ENCODE measurements around the gene RNF146. TPM values are rescaled to one million over a fixed set of nuclear protein-coding genes. Genes with fewer than 3 reads are reported as not detected.

The RNF146 gene
- total and polyA plus RNA-seq, 9 of the 15 experiments (the other 6 are each of a cell fraction or from before 2014, with no cell fraction given): 8.4 to 30.5 (median 17.5) TPM

DNA sequence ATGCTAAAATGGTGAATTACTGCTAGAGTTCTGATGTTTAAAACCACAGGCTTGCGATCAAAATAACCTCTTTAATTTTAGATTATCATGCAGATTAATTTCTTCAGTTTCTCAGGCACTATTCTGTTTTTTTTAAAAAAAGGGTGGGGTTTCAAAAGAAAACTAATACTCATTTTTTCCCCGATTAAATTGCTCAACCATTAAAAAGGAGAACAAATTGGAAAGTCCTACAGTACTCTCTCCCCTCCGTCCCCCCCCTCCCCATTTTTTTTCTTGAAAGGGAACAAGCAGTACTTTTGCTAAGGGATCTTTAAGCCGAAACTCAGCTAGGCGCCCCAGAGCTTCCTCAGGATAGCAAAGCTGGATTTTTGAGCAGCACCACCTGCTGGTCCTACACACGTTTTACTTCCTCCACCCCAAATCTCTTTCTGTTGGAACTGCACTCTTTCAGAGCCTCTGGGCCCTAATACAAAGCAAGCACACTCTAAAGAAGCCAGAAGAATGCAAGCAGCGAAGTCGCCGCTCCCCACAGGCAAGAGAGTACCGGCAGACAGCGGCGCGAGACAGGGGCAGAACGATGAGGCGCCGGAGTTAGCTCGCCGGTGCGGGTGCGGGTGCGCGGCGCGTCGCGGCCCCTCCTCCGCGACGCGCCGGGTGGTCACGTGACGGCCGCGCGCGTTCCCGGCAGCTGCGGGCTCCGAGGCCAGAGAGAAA lies at the start of gene RNF146 (continued):
- TF ChIP-seq ZNF318 (IDR thresholded peaks at IDR 0.05; ENCODE audit: borderline replicate concordance in 1 of 2, low read depth in 1 of 2): no peak
- TF ChIP-seq, protein P1, sequence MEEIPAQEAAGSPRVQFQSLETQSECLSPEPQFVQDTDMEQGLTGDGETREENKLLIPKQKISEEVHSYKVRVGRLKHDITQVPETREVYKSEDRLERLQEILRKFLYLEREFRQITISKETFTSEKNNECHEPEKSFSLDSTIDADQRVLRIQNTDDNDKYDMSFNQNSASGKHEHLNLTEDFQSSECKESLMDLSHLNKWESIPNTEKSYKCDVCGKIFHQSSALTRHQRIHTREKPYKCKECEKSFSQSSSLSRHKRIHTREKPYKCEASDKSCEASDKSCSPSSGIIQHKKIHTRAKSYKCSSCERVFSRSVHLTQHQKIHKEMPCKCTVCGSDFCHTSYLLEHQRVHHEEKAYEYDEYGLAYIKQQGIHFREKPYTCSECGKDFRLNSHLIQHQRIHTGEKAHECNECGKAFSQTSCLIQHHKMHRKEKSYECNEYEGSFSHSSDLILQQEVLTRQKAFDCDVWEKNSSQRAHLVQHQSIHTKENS (CRISPR knock-in tag; IDR thresholded peaks at IDR 0.05): no peak
- TF ChIP-seq, protein P2, sequence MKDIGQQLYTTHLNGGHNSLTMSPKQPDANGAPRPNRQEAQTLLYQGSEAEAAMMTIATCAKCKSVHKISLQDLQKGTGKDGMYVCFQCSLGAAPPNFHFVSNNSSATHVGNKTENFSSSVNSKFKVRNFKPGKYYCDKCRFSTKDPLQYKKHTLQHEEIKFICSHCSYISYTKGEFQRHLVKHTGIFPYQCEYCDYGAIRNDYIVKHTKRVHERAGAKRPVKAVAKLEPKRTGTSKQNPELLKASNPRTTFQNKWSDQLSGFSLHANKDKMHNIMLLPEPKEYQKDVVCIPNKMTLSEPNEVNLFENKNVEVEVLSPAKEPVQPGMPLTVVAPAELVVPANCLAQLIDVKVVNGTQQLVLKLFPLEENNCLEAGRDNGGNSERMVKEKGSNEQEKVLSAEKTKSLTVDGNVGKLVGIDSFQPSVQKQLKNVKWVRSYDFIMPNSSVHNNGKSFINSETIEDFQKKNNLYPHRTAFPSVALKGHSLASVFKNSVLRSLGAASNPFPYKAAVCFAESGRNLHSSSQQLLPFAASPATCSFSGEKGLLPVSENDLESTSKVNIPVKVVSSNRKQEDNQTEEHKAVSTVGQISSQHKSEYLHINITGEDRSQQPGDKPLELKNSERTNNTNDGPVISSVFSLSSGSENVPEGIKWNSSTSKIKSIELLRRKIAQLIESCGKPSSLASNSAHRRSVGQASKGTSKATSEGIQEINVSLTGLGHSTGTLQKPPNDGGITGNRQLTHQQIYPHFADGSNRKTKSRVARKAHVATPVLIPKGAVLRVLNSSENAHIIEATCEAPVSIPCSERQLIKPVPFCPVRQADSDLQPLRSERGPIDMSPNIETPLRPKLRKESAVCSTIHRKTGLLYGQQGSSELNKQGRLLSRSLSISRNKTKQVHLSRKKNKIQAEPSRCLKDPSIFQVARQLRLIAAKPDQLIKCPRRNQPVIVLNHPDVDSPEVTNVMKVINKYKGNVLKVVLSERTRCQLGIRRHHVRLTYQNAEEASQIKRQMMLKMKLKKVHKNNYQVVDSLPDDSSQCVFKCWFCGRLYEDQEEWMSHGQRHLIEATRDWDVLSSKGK (CRISPR knock-in tag; IDR thresholded peaks at IDR 0.05): no peak
- TF ChIP-seq MYNN (IDR thresholded peaks at IDR 0.05): no peak
- TF ChIP-seq MYNN (CRISPR knock-in tag; IDR thresholded peaks at IDR 0.05): no peak
- TF ChIP-seq THRB (CRISPR knock-in tag; conservative IDR thresholded peaks at IDR 0.05): no peak
- TF ChIP-seq CBX2 (IDR thresholded peaks at IDR 0.05; ENCODE audit: insufficient read depth, low read length, poor library complexity, severe bottlenecking): no peak
- TF ChIP-seq ZNF24 (IDR thresholded peaks at IDR 0.05): no peak
- TF ChIP-seq NUFIP1 (IDR thresholded peaks at IDR 0.05; ENCODE audit: partially characterized antibody): no peak
- no peak for TF ChIP-seq ZNF175 (CRISPR knock-in tag; IDR thresholded peaks at IDR 0.05; ENCODE audit: low read depth)
- TF ChIP-seq CHD2 (IDR thresholded peaks at IDR 0.05; ENCODE audit: low read depth, low read length): no peak
- TF ChIP-seq TRIM28 (IDR thresholded peaks at IDR 0.05): peak; percentile 56; the same call in 1 of the 2 replicates
- no peak for TF ChIP-seq ZNF282 (CRISPR knock-in tag; IDR thresholded peaks at IDR 0.05)
- no peak for TF ChIP-seq TGIF2 (CRISPR knock-in tag; IDR thresholded peaks at IDR 0.05)
